ENCODE data around the gene RMND5A. TPM values are rescaled to one million over a fixed set of nuclear protein-coding genes. Genes with fewer than 3 reads are reported as not detected.

RMND5A gene, protein sequence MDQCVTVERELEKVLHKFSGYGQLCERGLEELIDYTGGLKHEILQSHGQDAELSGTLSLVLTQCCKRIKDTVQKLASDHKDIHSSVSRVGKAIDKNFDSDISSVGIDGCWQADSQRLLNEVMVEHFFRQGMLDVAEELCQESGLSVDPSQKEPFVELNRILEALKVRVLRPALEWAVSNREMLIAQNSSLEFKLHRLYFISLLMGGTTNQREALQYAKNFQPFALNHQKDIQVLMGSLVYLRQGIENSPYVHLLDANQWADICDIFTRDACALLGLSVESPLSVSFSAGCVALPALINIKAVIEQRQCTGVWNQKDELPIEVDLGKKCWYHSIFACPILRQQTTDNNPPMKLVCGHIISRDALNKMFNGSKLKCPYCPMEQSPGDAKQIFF
- total RNA-seq = 16.6 and 19.1 TPM in 2 replicates

DNA sequence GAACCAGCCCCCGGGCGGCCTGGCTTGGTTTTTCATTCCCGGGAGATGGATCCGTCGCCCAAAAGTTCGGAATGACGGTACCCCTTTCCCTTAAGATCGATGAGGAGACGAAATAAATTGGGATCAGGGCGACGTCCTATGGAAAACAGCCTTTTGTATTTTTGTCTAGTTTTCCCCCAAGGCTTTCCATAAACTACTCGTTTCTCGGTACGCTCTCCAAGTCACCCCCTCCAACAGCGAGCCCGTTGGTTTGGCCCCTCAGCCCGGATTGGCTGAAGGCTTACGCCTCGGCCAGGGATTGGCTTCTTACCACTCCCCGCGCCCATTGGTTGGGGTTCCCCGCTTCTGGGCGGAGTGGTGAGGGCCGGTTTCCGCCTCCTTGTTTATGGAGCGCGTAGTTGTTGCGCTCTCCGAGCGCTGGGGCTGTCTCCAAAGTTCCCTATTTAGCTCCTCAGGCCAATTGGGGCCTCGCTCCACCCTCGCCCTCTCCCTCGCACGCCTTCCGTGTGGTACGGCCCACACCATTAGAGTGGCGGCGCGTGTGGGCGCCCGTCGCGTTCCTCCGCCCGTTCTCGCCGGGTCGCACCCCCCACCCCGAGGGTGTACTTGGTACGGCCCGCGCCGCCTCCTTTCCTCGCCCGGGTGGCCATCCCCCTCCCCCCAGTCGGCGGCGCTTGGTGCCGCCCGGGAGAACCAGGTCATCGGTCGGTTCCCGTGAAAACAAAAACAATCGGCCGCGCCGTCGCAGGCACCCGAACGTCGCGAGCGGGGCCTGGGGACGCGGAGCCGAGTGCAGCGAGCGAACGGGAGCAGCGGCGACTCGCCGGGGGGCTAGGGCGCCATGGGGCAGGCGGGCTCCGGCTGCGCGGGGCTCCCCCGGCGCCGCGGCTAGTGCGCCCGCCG is at the start of gene RMND5A:
Gene RMND5A, plus strand, starts transcription at position 655 of the 903 bp plus-strand sequence. CDS start 377 bp downstream, outside the sequence.

DNA sequence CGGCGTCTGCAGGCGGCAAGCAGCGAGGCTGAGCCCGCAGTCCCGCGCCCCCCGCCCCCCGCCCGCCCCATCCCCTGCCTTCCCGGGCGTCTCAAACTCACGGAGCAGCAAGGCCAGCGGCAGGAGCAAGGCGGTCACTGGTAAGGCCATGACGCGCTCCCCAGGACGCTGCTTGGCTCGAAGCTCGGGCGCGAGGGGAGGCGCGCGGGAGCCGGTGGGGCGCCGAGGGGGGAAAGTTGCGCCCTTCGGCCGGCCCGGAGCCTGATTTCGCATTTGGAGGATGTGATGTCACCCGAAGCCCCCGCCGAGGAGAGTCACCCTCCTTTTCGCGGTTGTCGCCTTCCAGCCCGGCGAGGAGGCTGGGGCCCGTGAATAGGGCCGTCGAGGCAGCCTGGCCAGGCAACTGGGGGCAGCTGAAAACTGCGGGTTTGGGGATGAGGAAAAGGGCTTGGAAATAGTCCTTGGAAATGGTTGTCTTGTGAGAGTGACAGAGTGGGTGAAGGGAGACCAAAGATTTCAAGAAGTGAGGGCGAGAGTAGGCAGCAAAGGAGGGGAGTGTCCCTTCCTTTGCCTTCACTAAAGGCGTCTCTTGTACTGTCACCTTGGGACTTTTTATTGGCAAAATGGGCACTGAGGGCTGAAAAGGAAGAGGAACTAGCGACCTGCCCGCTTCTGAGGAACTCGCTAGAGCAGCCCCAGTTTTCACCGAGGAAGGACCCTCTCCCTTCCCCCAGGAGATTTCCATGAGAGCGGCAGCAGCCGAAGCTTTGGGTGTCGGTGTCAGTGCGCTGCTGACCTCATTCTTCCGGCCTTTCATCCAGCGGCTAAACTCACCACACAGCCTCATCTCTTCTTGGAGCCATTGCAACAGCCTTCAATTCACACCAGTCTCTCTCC is 70.8 kb downstream of the RMND5A start, which contains the start of gene CD8A:
Gene CD8A, minus strand, starts transcription at position 238 of the 897 bp plus-strand sequence. Its CDS starts 88 bp downstream, at position 150.

Other genes with a start within 250 kb of the RMND5A start
- 42.2 and 42.6 TPM in 2 replicates for gene CHMP3, start 156.8 kb upstream of the RMND5A start, total RNA-seq
- gene RNF103, start 96.4 kb upstream of the RMND5A start, total RNA-seq = 22.5 and 24.0 TPM in 2 replicates
- gene CD8A, start 70.6 kb downstream of the RMND5A start, total RNA-seq = not detected in 2 replicates
- not detected in 2 replicates for gene CD8B, start 141.6 kb downstream of the RMND5A start, total RNA-seq
- 0.39 and 0.56 TPM in 2 replicates for gene RGPD1, start 221.8 kb downstream of the RMND5A start, total RNA-seq